GM21786 (cell line): Measurements from ENCODE around the gene DCAF5.
"Not testable (repeated sequence)": the region's sequence is repeated elsewhere in the genome, so short reads cannot be mapped to it uniquely, and the experiment has no call there.

Experiments
- ATAC-seq: cut with Tn5 transposase; IDR thresholded peaks from one replicate; pipeline ENCODE4 v1.9.1; 2021; ENCODE audit not compliant: unreplicated experiment

DCAF5 gene

DNA sequence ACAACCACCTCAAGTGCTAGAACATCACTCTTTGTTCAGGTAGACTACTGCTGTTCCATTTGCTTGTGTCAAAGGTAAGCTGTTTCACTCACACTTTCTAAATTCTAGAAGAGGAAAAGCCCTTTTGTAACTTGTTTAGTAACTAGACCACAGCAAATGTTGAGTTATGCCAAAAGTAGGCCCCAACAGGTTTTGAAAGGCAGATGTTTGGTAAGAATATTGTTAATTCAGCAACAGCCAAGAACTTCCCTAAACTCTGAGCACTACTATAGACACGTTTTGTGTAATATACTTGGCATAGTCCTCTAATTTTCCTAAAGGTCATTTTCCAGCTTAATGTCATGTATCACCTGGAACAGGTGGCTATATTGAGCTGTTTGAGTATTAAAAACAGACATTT is 79.0 kb downstream of the DCAF5 start:
- no peak for ATAC-seq

GRCh38 chr14:69073429-69073828 is 79.5 kb downstream of the DCAF5 start:
- ATAC-seq, result no peak

DNA sequence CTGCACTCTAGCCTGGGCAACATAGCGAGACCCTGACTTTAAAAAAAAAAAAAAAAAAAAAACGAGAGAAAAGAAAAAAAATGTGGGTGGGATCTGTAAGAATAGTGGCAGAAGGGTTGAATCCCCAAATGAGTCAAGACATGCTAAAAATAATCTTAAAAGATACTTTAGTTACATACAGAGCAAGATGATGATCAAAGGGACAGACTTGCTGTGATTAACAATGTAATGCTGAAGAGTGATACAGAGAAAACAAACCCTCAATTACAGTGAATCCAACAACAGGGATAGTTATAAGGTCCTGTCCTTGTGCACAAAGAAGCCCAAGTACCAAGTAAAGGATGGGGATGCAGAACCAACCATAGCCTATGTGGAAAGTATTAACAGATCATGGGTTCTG is 80.3 kb downstream of the DCAF5 start:
- ATAC-seq, result no peak

DNA sequence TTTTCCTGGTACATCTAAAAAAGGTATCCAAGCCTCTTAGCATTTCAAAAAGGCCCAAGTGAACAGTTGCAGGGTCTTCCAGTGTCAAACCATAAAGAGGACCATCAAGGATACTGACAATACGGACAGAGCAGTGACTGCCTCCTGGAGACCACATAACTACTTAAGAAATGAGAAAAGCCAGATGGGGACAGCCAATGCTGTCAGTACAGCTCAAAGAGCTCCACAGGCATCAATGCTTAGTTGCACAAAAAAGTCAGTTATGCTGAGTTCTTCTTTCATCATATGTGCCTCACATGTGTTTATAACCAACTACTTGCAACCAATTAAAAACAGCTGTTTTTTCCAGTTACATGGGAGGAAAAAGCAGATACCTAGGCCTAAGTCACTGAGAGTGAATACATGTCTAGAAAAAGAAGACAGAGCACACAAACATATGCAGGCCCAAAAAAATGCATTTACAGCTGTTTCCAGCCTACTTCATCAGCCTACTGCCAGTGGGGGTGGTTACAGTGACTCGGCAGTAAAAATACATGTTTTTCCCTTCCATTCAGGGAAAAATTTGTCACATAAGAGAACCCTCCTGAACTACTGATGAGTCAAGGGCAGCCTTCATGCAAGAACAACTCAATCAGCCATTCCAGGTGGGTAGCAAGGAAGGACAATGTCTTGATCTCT is 84.0 kb downstream of the DCAF5 start:
- ATAC-seq, result no peak

- no peak for ATAC-seq
These were observed 86.3 kb downstream of the DCAF5 start for GRCh38 chr14:69066396-69067171.

DNA sequence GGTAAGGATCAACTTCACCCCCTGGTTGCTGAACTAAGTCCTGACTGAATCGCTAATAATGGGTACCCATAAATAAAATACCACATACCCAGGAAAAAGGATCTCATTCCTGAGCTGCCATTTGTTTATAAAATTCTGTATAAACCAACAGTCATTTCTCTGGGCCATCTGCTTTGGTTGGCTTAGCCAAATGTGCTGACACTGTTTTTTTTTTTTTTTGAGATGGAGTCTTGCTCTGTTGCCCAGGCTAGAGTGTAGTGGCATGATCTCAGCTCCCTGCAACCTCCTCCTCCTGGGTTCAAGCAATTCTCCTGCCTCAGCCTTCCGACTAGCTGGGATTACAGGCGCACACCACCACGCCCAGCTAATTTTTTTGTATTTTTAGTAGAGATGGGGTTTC is 87.0 kb downstream of the DCAF5 start:
- not testable (repeated sequence) for ATAC-seq

GRCh38 chr14:69064596-69064995 is 88.3 kb downstream of the DCAF5 start:
- no peak for ATAC-seq

- ATAC-seq, result no peak
These were observed 93.0 kb downstream of the DCAF5 start for GRCh38 chr14:69059658-69060623.

DNA sequence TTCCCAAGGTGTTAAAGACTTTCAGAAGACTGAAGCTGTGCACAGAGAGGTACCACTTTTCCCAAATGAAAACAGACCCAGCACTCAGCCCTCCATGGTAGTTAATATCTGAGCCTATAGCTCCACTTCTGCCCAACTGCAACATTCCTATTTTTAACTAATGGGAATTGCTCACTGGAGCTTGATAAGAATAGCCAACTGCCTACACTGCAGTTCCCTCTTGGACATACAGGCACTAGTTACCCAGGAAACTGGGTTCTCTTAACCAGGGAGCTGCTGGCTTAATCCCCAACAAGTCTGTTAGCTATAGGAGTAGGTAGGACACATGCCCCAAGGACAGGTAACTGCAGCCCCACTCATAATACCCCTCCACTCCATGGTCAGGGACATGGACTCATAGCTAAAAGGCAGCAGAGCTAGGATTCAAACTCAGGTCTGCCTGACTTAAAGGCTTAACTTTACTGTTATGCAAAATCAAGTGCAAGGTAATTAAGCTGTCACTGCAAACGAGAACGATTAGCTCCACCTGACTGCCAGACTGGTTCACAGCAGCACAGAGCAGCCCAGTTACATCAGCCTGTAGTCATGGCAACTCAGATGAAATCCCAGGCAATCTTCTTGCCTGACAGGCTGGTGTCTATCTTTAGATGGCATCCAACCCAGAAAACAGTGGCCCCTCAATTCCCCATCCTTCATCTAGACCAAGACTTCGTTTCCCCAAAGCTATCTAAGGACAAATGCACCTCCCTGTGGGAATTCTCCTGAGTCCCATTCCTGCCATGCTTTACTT is 96.7 kb downstream of the DCAF5 start:
- ATAC-seq, result no peak

DNA sequence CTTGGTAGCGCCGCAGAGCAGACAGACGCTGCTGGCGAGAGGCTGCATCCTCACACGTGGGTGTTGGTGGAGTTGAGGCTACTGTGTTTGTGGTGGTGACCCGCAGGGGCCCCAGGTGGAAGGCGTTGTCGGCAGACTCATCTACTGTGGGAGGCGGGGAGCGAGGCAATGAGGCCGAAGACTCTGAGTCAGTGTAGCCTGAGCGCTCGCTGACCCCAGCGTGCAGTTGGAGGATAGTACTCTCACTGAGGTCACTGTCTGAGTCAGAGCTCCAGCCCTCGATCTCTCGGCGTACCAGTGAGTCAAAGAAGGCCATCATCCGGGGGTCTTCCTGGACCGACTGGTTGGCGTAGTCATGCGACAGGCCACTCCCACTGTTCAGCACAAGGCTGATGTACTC is 97.8 kb downstream of the DCAF5 start:
- no peak for ATAC-seq

DNA sequence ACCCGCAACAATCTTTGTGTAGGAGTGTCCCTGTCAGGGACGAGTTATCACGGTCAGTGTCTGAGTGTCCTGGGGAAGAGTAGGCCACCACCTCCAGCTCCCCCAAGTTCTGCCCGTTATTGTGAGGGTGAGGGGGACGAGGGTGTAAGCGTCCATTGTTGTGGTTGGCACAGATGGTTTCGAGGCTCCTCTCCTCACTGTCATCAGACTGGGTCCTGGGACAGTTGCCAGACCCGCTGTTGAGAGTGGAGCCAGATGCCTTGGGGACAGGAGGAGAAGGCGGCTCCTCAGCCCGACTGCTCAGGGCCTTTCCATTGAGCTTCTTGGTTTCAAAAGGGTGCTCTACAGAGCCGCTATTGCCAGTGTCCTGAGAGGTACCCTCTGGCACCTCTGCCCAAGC is 98.9 kb downstream of the DCAF5 start:
- ATAC-seq, result no peak

DNA sequence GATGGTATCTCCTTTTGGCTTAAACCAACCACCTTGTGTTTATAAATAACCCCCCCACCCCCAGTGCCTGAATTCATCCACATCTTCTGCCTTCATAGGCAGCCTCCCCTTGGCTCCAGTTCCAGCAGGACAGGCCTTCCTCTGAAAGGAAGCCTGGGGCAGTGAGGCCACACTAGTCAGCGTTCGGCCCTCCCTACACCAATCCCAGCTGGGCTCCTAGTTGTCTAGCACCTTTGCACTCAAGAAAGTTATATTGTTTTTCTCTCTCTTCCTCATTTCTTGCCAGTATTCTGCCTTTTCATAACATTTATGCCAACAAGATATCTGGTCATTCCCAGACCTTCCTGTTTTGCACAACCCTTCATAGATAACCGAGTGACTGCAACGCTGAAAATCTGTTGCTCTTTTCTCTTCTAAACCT is 100.7 kb downstream of the DCAF5 start:
- ATAC-seq, result no peak

DNA sequence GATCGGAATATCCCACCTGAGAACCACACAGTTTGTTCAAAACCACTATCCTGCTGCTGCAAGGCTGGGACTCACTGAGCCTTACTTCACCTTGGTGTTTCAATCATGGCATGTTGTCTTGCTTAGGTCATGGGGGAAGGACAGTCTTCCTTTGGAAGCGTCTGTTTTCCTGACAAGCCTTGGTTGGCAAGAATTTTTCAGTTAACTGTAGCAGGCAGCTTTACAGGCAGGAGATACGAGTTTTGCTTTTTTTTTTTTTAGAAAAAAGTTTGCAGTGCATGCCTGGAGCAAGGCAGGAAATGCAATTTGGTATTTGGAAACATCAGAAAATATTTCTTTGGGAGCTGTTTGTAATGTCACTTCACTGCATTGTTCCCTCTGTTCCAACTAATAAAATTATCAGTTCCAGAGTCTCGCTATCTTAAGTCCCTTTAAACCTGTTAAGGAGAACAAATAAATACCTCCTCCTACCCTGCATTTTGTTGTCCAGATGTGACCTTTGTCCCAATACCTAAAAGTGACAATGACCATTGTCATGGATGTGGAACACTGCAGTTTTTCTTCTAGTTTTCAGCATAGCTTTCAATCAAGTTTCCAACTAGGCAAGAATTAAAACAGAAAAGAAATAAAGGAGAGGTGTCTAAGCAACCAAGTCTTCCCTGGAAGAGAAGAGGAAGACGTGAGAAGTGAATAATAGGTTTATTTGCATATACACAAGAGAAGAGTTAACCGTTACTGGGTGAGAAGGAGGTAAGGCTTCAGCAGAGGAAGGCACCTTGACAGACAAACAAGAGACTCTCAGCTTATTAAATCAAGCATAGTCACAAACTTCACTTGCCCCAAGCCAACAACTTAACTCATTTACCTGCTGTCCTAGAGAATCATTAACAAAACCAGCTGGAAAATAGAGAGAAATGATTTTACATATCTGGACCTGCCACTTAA is 102.4 kb downstream of the DCAF5 start:
- ATAC-seq, result no peak

DNA sequence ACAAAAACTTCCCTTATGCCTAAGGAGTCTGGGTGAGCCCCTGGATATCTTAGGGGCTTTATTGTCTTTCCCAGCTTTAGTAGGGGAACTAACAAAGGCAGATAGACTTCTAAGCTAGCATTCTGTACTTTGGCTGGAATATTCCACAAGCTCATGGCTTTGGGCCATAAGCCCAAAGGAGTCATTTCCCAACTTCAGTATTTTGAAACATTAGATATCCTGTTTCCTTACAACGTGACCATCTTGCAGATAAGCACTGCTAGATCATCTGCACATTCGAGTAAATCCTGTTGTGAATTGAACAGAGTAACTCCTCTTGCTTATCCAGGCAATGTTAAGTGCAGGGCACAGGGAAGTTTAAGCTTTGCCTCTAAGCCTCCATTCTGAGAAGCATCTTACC is 103.2 kb downstream of the DCAF5 start:
- ATAC-seq, result no peak

DNA sequence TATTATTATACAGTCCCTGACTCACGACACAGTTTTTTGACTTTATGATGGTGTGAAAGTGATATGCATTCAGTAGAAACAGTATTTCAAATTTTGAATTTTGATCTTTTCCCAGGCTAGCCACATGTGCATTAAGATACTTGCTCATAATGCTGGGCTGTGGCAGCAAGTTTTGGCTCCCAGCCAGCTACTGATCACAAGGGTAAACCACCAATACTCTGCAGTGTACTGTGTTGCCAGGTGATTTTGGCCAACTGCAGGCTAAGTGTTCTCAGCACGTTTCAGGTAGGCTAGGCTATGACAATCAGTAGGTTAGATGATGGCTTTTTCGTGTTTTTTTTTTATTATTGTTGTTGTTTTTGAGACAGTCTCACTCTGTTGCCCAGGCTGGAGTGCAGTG is 104.5 kb downstream of the DCAF5 start:
- ATAC-seq, result no peak

DNA sequence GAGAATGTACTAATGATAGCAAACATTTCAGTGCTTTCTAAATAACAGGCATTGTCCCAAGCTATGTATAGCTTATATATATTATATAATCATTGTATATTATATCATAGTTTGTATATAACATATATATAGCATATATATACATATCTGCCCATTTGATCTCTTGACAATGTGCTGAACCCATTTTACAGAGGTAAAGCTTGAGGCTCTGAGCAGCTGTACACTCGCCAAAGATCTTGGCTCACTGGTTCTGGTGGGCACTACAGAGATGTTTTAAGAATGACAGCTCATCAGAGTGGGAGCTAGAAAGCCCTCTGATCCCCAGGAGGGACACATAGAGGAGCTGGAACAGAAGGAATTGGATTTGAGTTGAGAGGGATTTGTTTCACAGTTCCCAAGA is 105.7 kb downstream of the DCAF5 start:
- ATAC-seq, result no peak

GRCh38 chr14:69046476-69046860 is 106.5 kb downstream of the DCAF5 start:
- ATAC-seq, result no peak

- ATAC-seq, result no peak
These were observed 107.0 kb downstream of the DCAF5 start for GRCh38 chr14:69045857-69046475.

DNA sequence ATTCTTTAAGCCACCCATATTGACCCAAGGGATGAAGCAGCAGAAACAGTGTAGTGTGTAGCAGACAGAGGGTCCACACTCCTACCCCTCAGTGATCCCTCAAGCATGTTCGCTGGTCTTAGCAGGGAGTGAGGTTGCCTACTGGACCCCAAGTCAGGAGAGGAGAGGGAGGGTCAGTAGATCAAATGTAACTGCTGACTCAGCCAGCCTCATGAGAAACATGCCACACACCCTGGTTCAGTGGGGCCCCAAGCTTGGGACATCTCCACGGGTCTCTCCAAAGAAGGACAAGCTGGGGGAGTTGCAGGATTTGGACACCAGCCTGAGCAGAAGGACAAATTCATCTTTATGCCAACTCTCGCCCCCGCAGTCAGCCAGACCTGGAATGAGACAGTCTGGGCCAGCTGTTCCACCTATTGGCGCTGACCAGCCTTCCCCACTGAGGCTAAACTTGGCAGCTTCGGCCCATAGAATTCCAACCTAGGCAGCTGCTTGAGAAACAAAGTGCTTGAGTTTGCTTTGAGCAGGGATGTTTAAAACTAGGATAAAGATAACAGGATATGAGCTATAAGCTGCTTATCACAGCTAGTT is 107.9 kb downstream of the DCAF5 start:
- no peak for ATAC-seq
